Memory B cell (primary cell): Measurements from ENCODE around the gene AUNIP.

Experiments
- ATAC-seq: fragments of 150-1000 bp; cut with Tn5 transposase; 2 replicates; pipeline ENCODE4 v1.10.0; 2021; ENCODE audit warnings: low read depth, mild to moderate bottlenecking, moderate library complexity
- DNase-seq, 2 donors: peaks; one replicate each; pipeline ENCODE4 v3.0.0; 2022; ENCODE audit warnings: low spot score in 2 of 2
- H3K27ac Mint-ChIP-seq: one replicate; pipeline ENCODE4 v1.8.0; 2022; ENCODE audit warnings: mild to moderate bottlenecking, moderate library complexity, mixed read lengths
- H3K27me3 Mint-ChIP-seq: one replicate; pipeline ENCODE4 v1.8.0; 2022; ENCODE audit warnings: mixed read lengths
- H3K36me3 Mint-ChIP-seq: one replicate; pipeline ENCODE4 v1.8.0; 2022; ENCODE audit warnings: mild to moderate bottlenecking, mixed read lengths
- H3K4me1 Mint-ChIP-seq: one replicate; pipeline ENCODE4 v1.8.0; 2022; ENCODE audit warnings: mixed read lengths
- H3K4me3 Mint-ChIP-seq: one replicate; pipeline ENCODE4 v1.8.0; 2022; ENCODE audit warnings: mild to moderate bottlenecking, moderate library complexity, mixed read lengths
- H3K9me3 Mint-ChIP-seq: one replicate; pipeline ENCODE4 v1.8.0; 2022; ENCODE audit warnings: mixed read lengths

Gene AUNIP

GRCh38 chr1:25809283-25809926, 49.9 kb downstream of the AUNIP start:
- H3K4me1 Mint-ChIP-seq = peaks cover 19% of the 10 kb centered on the region
- DNase-seq (no peak), ATAC-seq (peak; percentile 67)
- H3K27me3 Mint-ChIP-seq = no peaks in the 10 kb centered on the region
- H3K4me3 Mint-ChIP-seq = peak overlapping the region; percentile 63
- peaks cover 6% of the 10 kb centered on the region for H3K36me3 Mint-ChIP-seq
- peak overlapping the region; percentile 60 for H3K27ac Mint-ChIP-seq
- H3K9me3 Mint-ChIP-seq = no peaks in the 10 kb centered on the region

- Mint-ChIP-seq H3K9me3 (no peaks in the 10 kb centered on the region), H3K27me3 (no peaks in the 10 kb centered on the region), H3K36me3 (peaks cover 6% of the 10 kb centered on the region), H3K27ac (no peak overlapping the region), H3K4me3 (no peak overlapping the region), H3K4me1 (peaks cover 19% of the 10 kb centered on the region)
- ATAC-seq (no peak), DNase-seq (no peak)
These were observed 50.6 kb downstream of the AUNIP start for GRCh38 chr1:25808481-25809244.

GRCh38 chr1:25807480-25808390, 51.5 kb downstream of the AUNIP start:
- ATAC-seq = no peak
- Mint-ChIP-seq H3K36me3 (peaks cover 6% of the 10 kb centered on the region), H3K4me3 (no peak overlapping the region), H3K27ac (no peak overlapping the region), H3K4me1 (peaks cover 24% of the 10 kb centered on the region), H3K9me3 (no peaks in the 10 kb centered on the region), H3K27me3 (no peaks in the 10 kb centered on the region)
- no peak for DNase-seq

GRCh38 chr1:25806418-25806817, 52.8 kb downstream of the AUNIP start:
- H3K9me3 Mint-ChIP-seq = no peaks in the 10 kb centered on the region
- H3K27ac Mint-ChIP-seq = peak overlapping the region; percentile 3
- no peaks in the 10 kb centered on the region for H3K27me3 Mint-ChIP-seq
- peaks cover 27% of the 10 kb centered on the region for H3K4me1 Mint-ChIP-seq
- no peak overlapping the region for H3K4me3 Mint-ChIP-seq
- H3K36me3 Mint-ChIP-seq = peaks cover 6% of the 10 kb centered on the region
- no peak for ATAC-seq
- DNase-seq = no peak

GRCh38 chr1:25805863-25806225, 53.4 kb downstream of the AUNIP start:
- no peak for DNase-seq
- peaks cover 29% of the 10 kb centered on the region for H3K4me1 Mint-ChIP-seq
- no peaks in the 10 kb centered on the region for H3K9me3 Mint-ChIP-seq
- peaks cover 6% of the 10 kb centered on the region for H3K36me3 Mint-ChIP-seq
- ATAC-seq = no peak
- no peak overlapping the region for H3K4me3 Mint-ChIP-seq
- H3K27ac Mint-ChIP-seq = peak overlapping the region; percentile 3
- no peaks in the 10 kb centered on the region for H3K27me3 Mint-ChIP-seq

GRCh38 chr1:25804964-25805862, 54.0 kb downstream of the AUNIP start:
- ATAC-seq (no peak), DNase-seq (no peak)
- H3K36me3 Mint-ChIP-seq = peaks cover 6% of the 10 kb centered on the region
- no peak overlapping the region for H3K4me3 Mint-ChIP-seq
- no peak overlapping the region for H3K27ac Mint-ChIP-seq
- no peaks in the 10 kb centered on the region for H3K9me3 Mint-ChIP-seq
- no peaks in the 10 kb centered on the region for H3K27me3 Mint-ChIP-seq
- peaks cover 30% of the 10 kb centered on the region for H3K4me1 Mint-ChIP-seq

- Mint-ChIP-seq H3K4me3 (no peak overlapping the region), H3K27ac (no peak overlapping the region), H3K9me3 (no peaks in the 10 kb centered on the region), H3K27me3 (no peaks in the 10 kb centered on the region), H3K36me3 (peaks cover 6% of the 10 kb centered on the region), H3K4me1 (peaks cover 23% of the 10 kb centered on the region)
- ATAC-seq = no peak
- DNase-seq = no peak
These were observed 54.9 kb downstream of the AUNIP start for GRCh38 chr1:25804244-25804963.

GRCh38 chr1:25803368-25803767, 55.9 kb downstream of the AUNIP start:
- H3K4me1 Mint-ChIP-seq = peaks cover 20% of the 10 kb centered on the region
- H3K27me3 Mint-ChIP-seq = no peaks in the 10 kb centered on the region
- no peak overlapping the region for H3K4me3 Mint-ChIP-seq
- no peak overlapping the region for H3K27ac Mint-ChIP-seq
- peaks cover 6% of the 10 kb centered on the region for H3K36me3 Mint-ChIP-seq
- ATAC-seq (no peak), DNase-seq (no peak)
- no peaks in the 10 kb centered on the region for H3K9me3 Mint-ChIP-seq

GRCh38 chr1:25802915-25803314, 56.3 kb downstream of the AUNIP start:
- no peaks in the 10 kb centered on the region for H3K9me3 Mint-ChIP-seq
- no peak overlapping the region for H3K27ac Mint-ChIP-seq
- peaks cover 20% of the 10 kb centered on the region for H3K4me1 Mint-ChIP-seq

GRCh38 chr1:25800703-25801377, 58.4 kb downstream of the AUNIP start:
- ATAC-seq = no peak

More at GRCh38 chr1:25802915-25803314, 56.3 kb downstream of the AUNIP start:
- Mint-ChIP-seq H3K36me3 (peaks cover 6% of the 10 kb centered on the region), H3K27me3 (no peaks in the 10 kb centered on the region), H3K4me3 (peak overlapping the region; percentile 9)
- DNase-seq = no peak
- peak; percentile 70 for ATAC-seq

GRCh38 chr1:25799935-25800702, 59.1 kb downstream of the AUNIP start, which contains the start of gene SELENON:
Gene SELENON (plus strand): TSS chr1:25800193. CDS start chr1:25800231, 38 bp downstream.
- no peaks in the 10 kb centered on the region for H3K9me3 Mint-ChIP-seq
- ATAC-seq (peak; percentile 56), DNase-seq (no peak)
- H3K27me3 Mint-ChIP-seq = no peaks in the 10 kb centered on the region
- no peak within 1 kb of the TSS for H3K27ac Mint-ChIP-seq
- no peaks in the 10 kb centered on the region for H3K36me3 Mint-ChIP-seq
- peak within 1 kb of the TSS; percentile 82 for H3K4me3 Mint-ChIP-seq
- peaks cover 30% of the 10 kb centered on the region for H3K4me1 Mint-ChIP-seq

More at GRCh38 chr1:25800703-25801377, 58.4 kb downstream of the AUNIP start:
- peaks cover under 1% of the 10 kb centered on the region for H3K36me3 Mint-ChIP-seq
- no peaks in the 10 kb centered on the region for H3K9me3 Mint-ChIP-seq
- no peak for DNase-seq
- no peaks in the 10 kb centered on the region for H3K27me3 Mint-ChIP-seq
- no peak overlapping the region for H3K27ac Mint-ChIP-seq
- peak overlapping the region; percentile 82 for H3K4me3 Mint-ChIP-seq
- peaks cover 30% of the 10 kb centered on the region for H3K4me1 Mint-ChIP-seq
